ENCODE measurements around the gene LIPA.

LIPA gene

GRCh38 chr10:89240519-89240918, 11.1 kb downstream of the LIPA start:
- DNase-seq (ENCODE audit: low read depth), result no peak

GRCh38 chr10:89238956-89239644, 12.5 kb downstream of the LIPA start:
- DNase-seq (ENCODE audit: low read depth), result no peak

- DNase-seq (ENCODE audit: low read depth), result no peak
These were observed 13.7 kb downstream of the LIPA start for GRCh38 chr10:89237849-89238248.

- no peak for DNase-seq (ENCODE audit: low read depth)
These were observed 15.3 kb downstream of the LIPA start for GRCh38 chr10:89236226-89236797.

GRCh38 chr10:89235073-89235798, 16.3 kb downstream of the LIPA start:
- no peak for DNase-seq (ENCODE audit: low read depth)

- no peak for DNase-seq (ENCODE audit: low read depth)
These were observed 18.5 kb downstream of the LIPA start for GRCh38 chr10:89233033-89233432.

GRCh38 chr10:89228962-89229361, 22.6 kb downstream of the LIPA start:
- no peak for DNase-seq (ENCODE audit: low read depth)

- DNase-seq (ENCODE audit: low read depth), result no peak
These were observed 23.4 kb downstream of the LIPA start for GRCh38 chr10:89228146-89228545.

- DNase-seq (ENCODE audit: low read depth), result no peak
These were observed 24.7 kb downstream of the LIPA start for GRCh38 chr10:89226891-89227290.

- DNase-seq (ENCODE audit: low read depth), result no peak
These were observed 26.7 kb downstream of the LIPA start for GRCh38 chr10:89224739-89225443.

- DNase-seq (ENCODE audit: low read depth), result no peak
These were observed 29.7 kb downstream of the LIPA start for GRCh38 chr10:89221919-89222318.

GRCh38 chr10:89219513-89220218, 31.9 kb downstream of the LIPA start:
- no peak for DNase-seq (ENCODE audit: low read depth)

GRCh38 chr10:89217057-89217990, 34.3 kb downstream of the LIPA start:
- DNase-seq (ENCODE audit: low read depth), result no peak

- DNase-seq (ENCODE audit: low read depth), result no peak
These were observed 35.5 kb downstream of the LIPA start for GRCh38 chr10:89216056-89216455.

- no peak for DNase-seq (ENCODE audit: low read depth)
These were observed 36.1 kb downstream of the LIPA start for GRCh38 chr10:89215511-89215910.

- no peak for DNase-seq (ENCODE audit: low read depth)
These were observed 36.9 kb downstream of the LIPA start for GRCh38 chr10:89214566-89215165.

- DNase-seq (ENCODE audit: low read depth), result no peak
These were observed 38.3 kb downstream of the LIPA start for GRCh38 chr10:89213191-89213808.

GRCh38 chr10:89210794-89211425, 40.7 kb downstream of the LIPA start:
- no peak for DNase-seq (ENCODE audit: low read depth)

GRCh38 chr10:89209718-89210117, 41.9 kb downstream of the LIPA start:
- DNase-seq (ENCODE audit: low read depth), result no peak

All from HS-27A (cell line).